K562 (cell line): ENCODE results near the gene C15orf62. TPM values are rescaled to one million over a fixed set of nuclear protein-coding genes. Genes with fewer than 3 reads are reported as not detected.
A peak's percentile ranks its signal among the peaks of the same experiment; 100 is the strongest.

Source experiments
- CREB5 ChIP-seq: fragments of 250-450 bp; sonication (Bioruptor Pico); IDR thresholded peaks from 2 replicates; pipeline ENCODE4 v1.5.0; 2020; ENCODE audit warnings: mild to moderate bottlenecking
- DACH1 ChIP-seq: fragments of 450-650 bp; IDR thresholded peaks from 2 replicates; pipeline ENCODE4 v1.6.1; 2018; ENCODE audit not compliant: partially characterized antibody
- EP400 ChIP-seq: fragments of 450-650 bp; IDR thresholded peaks from 2 replicates; pipeline ENCODE4 v1.6.1; 2017; ENCODE audit warnings: antibody characterized with exemption, mild to moderate bottlenecking, moderate library complexity
- ESRRB ChIP-seq: fragments of 250-450 bp; sonication (Bioruptor Pico); IDR thresholded peaks from 2 replicates; pipeline ENCODE4 v1.5.0; 2020; ENCODE audit warnings: mild to moderate bottlenecking, moderate library complexity, borderline replicate concordance
- FOXP4 ChIP-seq: sonication (generic); formaldehyde crosslinking; IDR thresholded peaks from 2 replicates; pipeline ENCODE4 v1.8.0; 2022; ENCODE audit warnings: mild to moderate bottlenecking, missing genetic modification reagents, borderline replicate concordance
- GABPA ChIP-seq: fragments of 200-800 bp; sonication (Bioruptor generic); conservative IDR thresholded peaks from 2 replicates; pipeline ENCODE4 v1.6.1; 2016; ENCODE audit warnings: low read depth, missing genetic modification characterization, missing compliant biosample characterization
- GTF2B ChIP-seq: IDR thresholded peaks from 2 replicates; pipeline ENCODE4 v1.6.1; 2011; ENCODE audit not compliant: insufficient read length; ENCODE audit errors: extremely low read depth
- GTF3C2 ChIP-seq: IDR thresholded peaks from 3 replicates; pipeline ENCODE4 v1.6.1; 2011; ENCODE audit warnings: borderline replicate concordance, mild to moderate bottlenecking, moderate library complexity; ENCODE audit not compliant: insufficient read length; ENCODE audit errors: extremely low read depth
- NR2F6 ChIP-seq: fragments of 450-650 bp; formaldehyde crosslinking; IDR thresholded peaks from 2 replicates; pipeline ENCODE4 v1.4.0; 2020; ENCODE audit warnings: mild to moderate bottlenecking
- PTBP1 ChIP-seq: fragments of 200-400 bp; formaldehyde crosslinking; IDR thresholded peaks from 2 replicates; pipeline ENCODE4 v1.6.1; 2017; ENCODE audit warnings: low read depth, low read length
- RNF2 ChIP-seq: sonication (generic); IDR thresholded peaks from 2 replicates; pipeline ENCODE4 v1.6.1; 2016
- SPI1 ChIP-seq: IDR thresholded peaks from 2 replicates; pipeline ENCODE4 v1.6.1; 2011; ENCODE audit warnings: low read depth, low read length, control low read depth, borderline replicate concordance
- TGIF2 ChIP-seq: sonication (generic); formaldehyde crosslinking; IDR thresholded peaks from 2 replicates; pipeline ENCODE4 v1.8.1; 2022; ENCODE audit warnings: mild to moderate bottlenecking, missing genetic modification reagents, moderate library complexity
- ZNF133 ChIP-seq: fragments of 250-450 bp; sonication (Bioruptor Pico); IDR thresholded peaks from 2 replicates; pipeline ENCODE4 v1.4.0; 2020; ENCODE audit warnings: mild to moderate bottlenecking
- ZNF436 ChIP-seq: fragments of 250-450, 450-650 bp; sonication (Bioruptor Pico); formaldehyde crosslinking; IDR thresholded peaks from 2 replicates; pipeline ENCODE4 v1.7.0; 2020; ENCODE audit warnings: mild to moderate bottlenecking
- ZNF449 ChIP-seq: fragments of 250-450 bp; sonication (Bioruptor Pico); IDR thresholded peaks from 2 replicates; pipeline ENCODE4 v1.8.0; 2022; ENCODE audit warnings: moderate library complexity, mild to moderate bottlenecking, inconsistent platforms
- ZNF695 ChIP-seq: fragments of 450-650 bp; formaldehyde crosslinking; IDR thresholded peaks from 2 replicates; pipeline ENCODE4 v1.4.0; 2020; ENCODE audit warnings: mild to moderate bottlenecking, moderate library complexity
- ZNF76 ChIP-seq: fragments of 250-450 bp; sonication (Bioruptor Pico); IDR thresholded peaks from 2 replicates; pipeline ENCODE4 v1.4.0; 2020; ENCODE audit warnings: mild to moderate bottlenecking, moderate library complexity, borderline replicate concordance
- polyA plus RNA-seq, 8 experiments: library from polyadenylated mRNA; depleted of rRNA in 4 of 8; stranded (reverse) in 5 of 8; unstranded in 3 of 8; fragments of >200 nt; fragmentation: Nextera tagmentation in 2 of 8; fragmentation: Illumina TruSeq in 1 of 8; extraction: Ambion mirVana in 2 of 8; extraction: Trizol in 1 of 8; gene quantifications; 2 replicates each; pipeline versions ENCODE4 v1.2.1 to v1.2.3, GENCODE V29; 2011 to 2014; ENCODE audit warnings: inconsistent platforms in 1 of 8, missing spikeins in 1 of 8
- total RNA-seq, 7 experiments: library from RNA; depleted of rRNA in 6 of 7; stranded (reverse); fragments of >200 nt in 6 of 7; fragmentation: Illumina TruSeq in 2 of 7; extraction: Trizol in 2 of 7; gene quantifications; 2 replicates each; pipeline versions ENCODE4 v1.2.1 to v1.2.3, GENCODE V29; 2011 to 2021; ENCODE audit warnings: low replicate concordance in 1 of 7

Gene C15orf62
- total and polyA plus RNA-seq, 9 of the 15 experiments (the other 6 are each of a cell fraction or from before 2014, with no cell fraction given) = 0.01 to 0.76 (median 0.30) TPM; not detected in 1

- TF ChIP-seq GTF3C2 (no peak), ESRRB (CRISPR knock-in tag) (no peak), RNF2 (peak; percentile 48; the same call in 1 of the 2 replicates), ZNF133 (CRISPR knock-in tag) (no peak), TGIF2 (no peak), DACH1 (no peak), GABPA (no peak; the same call in 1 of the 2 replicates), CREB5 (no peak), ZNF449 (CRISPR knock-in tag) (no peak), ZNF76 (CRISPR knock-in tag) (0 out of 2 replicates have a peak, but pooled peaks have one; percentile 48), FOXP4 (CRISPR knock-in tag) (peak; percentile 84), EP400 (peak; percentile 75), SPI1 (peak; percentile 60; the same call in 1 of the 2 replicates), GTF2B (no peak), ZNF695 (CRISPR knock-in tag) (no peak), NR2F6 (CRISPR knock-in tag) (no peak), ZNF436 (CRISPR knock-in tag) (no peak), PTBP1 (no peak)
These were observed 6.6 kb upstream of the C15orf62 start (continued) for GRCh38 chr15:40762919-40763800.
